ENCODE measurements around the gene BIRC2.

BIRC2 gene

GRCh38 chr11:102419181-102419580 lies 72.2 kb downstream of the BIRC2 start:
- TF ChIP-seq, protein P1, sequence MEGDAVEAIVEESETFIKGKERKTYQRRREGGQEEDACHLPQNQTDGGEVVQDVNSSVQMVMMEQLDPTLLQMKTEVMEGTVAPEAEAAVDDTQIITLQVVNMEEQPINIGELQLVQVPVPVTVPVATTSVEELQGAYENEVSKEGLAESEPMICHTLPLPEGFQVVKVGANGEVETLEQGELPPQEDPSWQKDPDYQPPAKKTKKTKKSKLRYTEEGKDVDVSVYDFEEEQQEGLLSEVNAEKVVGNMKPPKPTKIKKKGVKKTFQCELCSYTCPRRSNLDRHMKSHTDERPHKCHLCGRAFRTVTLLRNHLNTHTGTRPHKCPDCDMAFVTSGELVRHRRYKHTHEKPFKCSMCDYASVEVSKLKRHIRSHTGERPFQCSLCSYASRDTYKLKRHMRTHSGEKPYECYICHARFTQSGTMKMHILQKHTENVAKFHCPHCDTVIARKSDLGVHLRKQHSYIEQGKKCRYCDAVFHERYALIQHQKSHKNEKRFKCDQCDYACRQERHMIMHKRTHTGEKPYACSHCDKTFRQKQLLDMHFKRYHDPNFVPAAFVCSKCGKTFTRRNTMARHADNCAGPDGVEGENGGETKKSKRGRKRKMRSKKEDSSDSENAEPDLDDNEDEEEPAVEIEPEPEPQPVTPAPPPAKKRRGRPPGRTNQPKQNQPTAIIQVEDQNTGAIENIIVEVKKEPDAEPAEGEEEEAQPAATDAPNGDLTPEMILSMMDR (IDR thresholded peaks at IDR 0.05; ENCODE audit: low read depth, low read length, missing control alignments): no peak
- DNase-seq (ENCODE audit: extremely low read depth, low read depth): no peak
- H3K4me3 ChIP-seq (replicated peaks; ENCODE audit: low read depth, low read length): no peak overlapping the region

DNA sequence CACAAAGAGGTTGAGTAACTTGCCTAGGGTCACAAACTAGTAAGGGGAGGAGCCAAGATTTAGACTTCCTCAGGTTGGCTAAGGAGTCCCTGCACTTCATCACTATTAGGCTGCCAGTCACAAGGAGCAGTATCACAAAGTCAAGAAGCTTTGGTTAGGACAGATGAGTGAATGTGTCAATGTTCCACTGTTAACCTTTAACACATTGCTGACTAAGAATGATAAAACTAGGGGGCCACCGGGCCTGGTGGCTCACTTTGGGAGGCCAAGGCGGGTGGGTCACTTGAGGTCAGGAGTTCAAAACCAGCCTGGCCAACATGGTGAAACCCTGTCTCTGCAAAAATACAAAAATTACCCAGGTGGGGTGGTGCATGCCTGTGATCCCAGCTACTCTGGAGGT lies 73.5 kb downstream of the BIRC2 start:
- no peak overlapping the region for H3K4me3 ChIP-seq (replicated peaks; ENCODE audit: low read depth, low read length)
- no peak for DNase-seq (ENCODE audit: extremely low read depth, low read depth)
- TF ChIP-seq, protein P1 (IDR thresholded peaks at IDR 0.05; ENCODE audit: low read depth, low read length, missing control alignments): no peak

- TF ChIP-seq, protein P1 (IDR thresholded peaks at IDR 0.05; ENCODE audit: low read depth, low read length, missing control alignments): no peak
- H3K4me3 ChIP-seq (replicated peaks; ENCODE audit: low read depth, low read length): no peak overlapping the region
- DNase-seq (ENCODE audit: extremely low read depth, low read depth): no peak
Measured at GRCh38 chr11:102421261-102421660, 74.2 kb downstream of the BIRC2 start.

DNA sequence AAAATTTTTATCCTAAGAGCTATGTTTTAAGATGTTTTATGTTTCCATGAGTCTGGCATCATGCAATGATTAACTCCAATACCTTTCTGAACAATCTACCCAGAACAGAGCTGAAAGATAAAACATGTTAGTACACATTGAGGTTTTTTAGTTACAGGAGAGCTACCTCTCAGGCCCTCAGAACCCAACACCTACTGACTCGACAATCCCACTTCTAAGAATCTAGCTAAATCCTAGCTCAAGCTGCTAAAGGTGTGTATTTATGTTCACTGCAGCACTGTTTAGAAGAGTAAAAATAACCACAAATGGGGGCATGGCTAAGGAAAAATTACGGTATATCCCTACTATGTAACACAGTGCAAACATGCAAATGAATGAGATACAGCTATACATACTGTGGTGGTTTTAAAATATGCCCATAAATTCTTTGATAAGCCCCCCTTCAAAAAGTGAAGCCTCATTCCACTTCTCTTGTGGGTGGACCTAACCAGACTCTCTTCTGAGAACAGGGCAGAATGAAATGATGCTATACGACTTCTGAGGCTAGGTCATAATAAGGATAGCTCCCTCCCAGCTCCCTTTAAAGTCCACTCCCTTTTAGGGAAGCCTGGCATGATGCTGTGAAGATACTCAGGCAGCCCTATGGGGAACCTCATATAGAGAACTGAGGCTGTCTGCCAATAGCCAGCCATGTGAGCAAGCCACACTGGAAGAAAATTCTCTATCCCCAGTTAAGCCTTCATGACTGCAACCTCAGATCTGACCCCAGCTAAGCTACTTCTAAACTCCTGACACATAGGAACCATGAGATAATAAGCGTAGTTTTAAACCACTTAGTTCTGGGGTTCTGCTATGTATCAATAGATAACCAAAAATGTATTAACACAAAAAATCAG lies 76.1 kb downstream of the BIRC2 start:
- no peak for DNase-seq (ENCODE audit: extremely low read depth, low read depth)
- TF ChIP-seq, protein P1 (IDR thresholded peaks at IDR 0.05; ENCODE audit: low read depth, low read length, missing control alignments): no peak
- no peak overlapping the region for H3K4me3 ChIP-seq (replicated peaks; ENCODE audit: low read depth, low read length)

DNA sequence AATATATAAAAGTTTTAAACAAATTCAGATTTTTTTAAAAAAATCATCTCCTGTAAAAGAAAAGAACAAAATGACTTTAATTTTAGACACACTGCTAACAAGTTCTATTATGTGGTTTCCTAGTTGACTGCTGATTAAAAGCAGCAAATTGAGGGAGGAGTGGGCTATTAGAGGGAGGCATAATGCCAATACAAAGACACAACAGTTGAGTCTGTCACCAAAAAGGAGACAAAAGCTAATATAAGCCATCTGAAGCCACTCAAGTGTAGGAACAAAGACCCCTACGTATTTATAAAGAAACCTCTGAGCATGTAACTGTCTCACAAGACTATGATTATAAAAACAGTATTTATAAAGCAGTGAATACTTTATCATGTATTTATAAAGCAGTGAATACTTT lies 76.9 kb downstream of the BIRC2 start:
- TF ChIP-seq, protein P1 (IDR thresholded peaks at IDR 0.05; ENCODE audit: low read depth, low read length, missing control alignments): no peak
- H3K4me3 ChIP-seq (replicated peaks; ENCODE audit: low read depth, low read length): no peak overlapping the region
- DNase-seq (ENCODE audit: extremely low read depth, low read depth): no peak

- TF ChIP-seq, protein P1 (IDR thresholded peaks at IDR 0.05; ENCODE audit: low read depth, low read length, missing control alignments): no peak
- no peak for DNase-seq (ENCODE audit: extremely low read depth, low read depth)
- H3K4me3 ChIP-seq (replicated peaks; ENCODE audit: low read depth, low read length): no peak overlapping the region
Measured at GRCh38 chr11:102426000-102426399, 79.0 kb downstream of the BIRC2 start.
